ENCODE data around the gene ORAI1.

GRCh38 chr12:121637231-121637914 is 11.0 kb downstream of the ORAI1 start:
- TF ChIP-seq CTCF (conservative IDR thresholded peaks at IDR 0.05) (no peak), ZFX (IDR thresholded peaks at IDR 0.05) (no peak)
